Activated CD8-positive, alpha-beta T cell treated with anti-CD3 and anti-CD28 coated beads, Interleukin-2, amount 10 ng/mL, durations not matched to agents 7 days and 5 days (primary cell): ENCODE data around the gene SNED1. TPM values are rescaled to one million over a fixed set of nuclear protein-coding genes. Genes with fewer than 3 reads are reported as not detected.

ENCODE experiments used
- ATAC-seq: fragments of 150-1000 bp; cut with Tn5 transposase; one replicate; pipeline ENCODE4 v1.10.0; 2021; ENCODE audit warnings: moderate library complexity
- CTCF ChIA-PET: fragments of 350-600 bp; sonication (Branson Sonifier 250); formaldehyde crosslinking; loops from one replicate; lab custom pipeline; 2021; ENCODE audit warnings: antibody characterized with exemption; lab: Charles Lee
- POLR2A ChIA-PET: fragments of 350-600 bp; sonication (Branson Sonifier 250); formaldehyde crosslinking; loops from one replicate; lab custom pipeline; 2021; ENCODE audit warnings: antibody characterized with exemption; lab: Charles Lee
- DNase-seq: peaks from one replicate; pipeline ENCODE4 v3.0.0-alpha.2; 2020
- H3K27ac Mint-ChIP-seq: one replicate; pipeline ENCODE4 v1.8.0; 2021; ENCODE audit warnings: mild to moderate bottlenecking, mixed read lengths
- H3K27me3 Mint-ChIP-seq: one replicate; pipeline ENCODE4 v1.8.0; 2021; ENCODE audit warnings: low read depth, mixed read lengths
- H3K36me3 Mint-ChIP-seq: one replicate; pipeline ENCODE4 v1.8.0; 2021; ENCODE audit warnings: low read depth, mixed read lengths
- H3K4me1 Mint-ChIP-seq: one replicate; pipeline ENCODE4 v1.8.0; 2021; ENCODE audit warnings: low read depth, mixed read lengths
- H3K4me3 Mint-ChIP-seq: one replicate; pipeline ENCODE4 v1.8.0; 2021; ENCODE audit warnings: mild to moderate bottlenecking, mixed read lengths
- H3K9me3 Mint-ChIP-seq: one replicate; pipeline ENCODE4 v1.8.0; 2022; ENCODE audit warnings: mixed read lengths; ENCODE audit not compliant: insufficient read depth
- total RNA-seq, 2 experiments: library from RNA; stranded (reverse); gene quantifications; one replicate each; pipeline ENCODE4 v1.2.3, GENCODE V29; 2021

The SNED1 gene
- total RNA-seq, 2 experiments from 2014 or later = 3.4 to 3.5 TPM

DNA sequence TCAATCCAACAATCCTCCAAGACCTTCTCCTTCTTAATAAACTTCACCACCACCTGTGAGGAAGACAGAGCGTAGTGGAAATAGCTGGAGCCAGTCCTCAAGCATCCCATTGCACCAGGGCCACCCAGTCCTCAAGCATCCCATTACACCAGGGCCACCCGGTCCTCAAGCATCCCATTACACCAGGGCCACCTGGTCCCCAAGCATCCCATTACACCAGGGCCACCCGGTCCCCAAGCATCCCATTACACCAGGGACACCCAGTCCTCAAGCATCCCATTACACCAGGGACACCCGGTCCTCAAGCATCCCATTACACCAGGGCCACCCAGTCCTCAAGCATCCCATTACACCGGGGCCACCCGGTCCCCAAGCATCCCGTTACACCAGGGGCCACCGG, 116.9 kb downstream of the SNED1 start:
- Mint-ChIP-seq H3K36me3 (peaks cover 25% of the 10 kb centered on the region), H3K9me3 (no peaks in the 10 kb centered on the region), H3K27me3 (no peaks in the 10 kb centered on the region), H3K4me3 (no peak overlapping the region), H3K4me1 (peaks cover 27% of the 10 kb centered on the region), H3K27ac (no peak overlapping the region)
- ChIA-PET POLR2A (no interaction called here), CTCF (no interaction called here)
- ATAC-seq (no peak), DNase-seq (no peak)

DNA sequence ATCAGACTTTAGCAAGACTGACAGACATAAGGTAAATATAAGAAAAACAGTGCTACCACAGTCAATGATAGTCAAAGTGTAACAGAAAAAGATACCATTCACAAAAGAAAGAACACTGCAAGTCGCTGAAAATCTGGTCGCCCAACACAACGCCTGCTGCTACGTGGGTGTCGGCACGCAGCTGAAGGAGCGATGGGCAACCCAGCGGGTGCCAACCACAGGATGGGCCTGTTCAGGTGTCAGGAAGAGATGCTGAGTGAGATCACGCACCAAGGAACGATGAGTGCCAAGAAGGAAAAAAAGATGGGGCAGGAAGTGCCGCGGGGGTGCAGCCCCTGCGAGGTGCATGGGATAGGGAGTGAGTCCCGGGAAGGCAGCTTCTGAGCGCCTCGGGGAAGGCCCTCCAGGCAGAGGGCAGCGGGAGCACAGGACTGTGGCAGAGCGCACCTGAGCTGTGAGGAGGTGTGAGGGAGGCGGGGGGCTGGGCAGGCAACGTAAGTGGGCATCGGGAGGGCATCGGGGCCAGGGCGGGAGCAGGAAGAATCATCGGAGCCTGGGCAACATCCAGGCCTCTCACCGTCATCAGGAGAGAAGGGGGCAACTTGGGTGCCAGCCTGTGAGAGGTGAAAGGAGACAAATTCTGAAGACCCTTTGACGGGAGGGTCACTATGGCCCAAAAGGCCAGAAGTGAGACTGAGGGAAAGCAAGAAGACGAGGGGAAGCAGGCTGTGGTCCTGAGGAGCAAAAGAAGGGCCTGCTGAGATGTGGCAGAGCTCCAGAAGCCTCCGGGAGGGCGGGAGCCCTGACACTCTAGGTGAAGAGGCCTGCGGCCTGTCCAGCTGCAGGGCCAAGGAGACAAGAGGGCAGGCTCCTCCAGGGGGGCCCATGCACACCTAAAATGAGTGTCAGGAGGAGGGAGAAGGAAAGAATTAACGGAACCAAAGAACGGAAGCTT, 118.5 kb downstream of the SNED1 start:
- H3K9me3 Mint-ChIP-seq = no peaks in the 10 kb centered on the region

DNA sequence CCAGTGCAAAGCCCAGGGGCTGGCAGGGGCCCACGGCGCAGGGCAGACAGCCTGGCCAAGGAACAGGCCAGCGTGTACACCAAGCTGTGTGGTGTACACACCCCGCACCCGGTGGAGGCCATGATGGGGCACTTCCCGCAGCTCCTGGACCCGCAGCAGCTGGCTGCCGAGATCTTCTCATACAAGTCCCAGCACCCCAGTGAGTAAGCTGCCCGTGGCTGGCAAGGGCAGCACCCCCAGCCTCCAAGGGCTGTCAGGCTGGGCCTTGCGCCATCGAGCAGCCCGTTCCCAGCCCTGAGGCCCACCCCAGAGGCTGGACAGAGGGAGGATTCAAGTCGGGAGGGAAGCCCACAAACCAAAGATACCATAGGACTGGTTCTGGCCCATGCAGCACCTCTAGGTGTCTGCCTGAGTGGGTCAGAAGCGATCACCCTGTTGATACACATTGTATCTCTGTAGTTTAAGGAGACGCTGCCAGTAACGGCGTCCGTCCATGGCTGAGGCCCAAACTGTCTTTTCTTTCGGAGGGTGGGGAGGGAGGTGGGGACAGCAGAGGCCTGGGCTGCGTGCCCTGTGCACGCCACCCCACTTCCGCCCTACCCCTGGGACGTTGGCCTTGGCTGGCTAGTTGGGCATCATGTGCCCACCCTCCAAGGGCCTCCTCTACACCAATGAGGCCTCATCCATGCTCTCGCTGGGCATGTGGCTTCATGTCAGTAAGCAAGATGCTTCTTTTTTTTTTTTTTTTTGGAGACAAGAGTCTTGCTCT, 120.5 kb downstream of the SNED1 start:
- H3K4me1 Mint-ChIP-seq = no peaks in the 10 kb centered on the region
- H3K9me3 Mint-ChIP-seq = no peaks in the 10 kb centered on the region
- H3K27ac Mint-ChIP-seq = no peak overlapping the region
- DNase-seq (no peak), ATAC-seq (no peak)
- ChIA-PET POLR2A (no interaction called here), CTCF (no interaction called here)
- H3K4me3 Mint-ChIP-seq = no peak overlapping the region
- H3K27me3 Mint-ChIP-seq = no peaks in the 10 kb centered on the region
- peaks cover 38% of the 10 kb centered on the region for H3K36me3 Mint-ChIP-seq

More for the DNA sequence above, 118.5 kb downstream of the SNED1 start:
- Mint-ChIP-seq H3K27me3 (no peaks in the 10 kb centered on the region), H3K4me3 (no peak overlapping the region), H3K4me1 (peaks cover 12% of the 10 kb centered on the region), H3K27ac (no peak overlapping the region), H3K36me3 (peaks cover 34% of the 10 kb centered on the region)
- ChIA-PET POLR2A (interaction anchor here (1.0 to 1.1 kb wide), 2 partner anchors 8 to 32 kb away, joined by 3 to 4 read pairs; partner anchors contain the start of gene PASK), CTCF (interaction anchor here (1.0 kb wide), 1 partner anchor 38 kb away, joined by 3 read pairs; no protein-coding TSS in a partner anchor)
- DNase-seq (no peak), ATAC-seq (no peak)

DNA sequence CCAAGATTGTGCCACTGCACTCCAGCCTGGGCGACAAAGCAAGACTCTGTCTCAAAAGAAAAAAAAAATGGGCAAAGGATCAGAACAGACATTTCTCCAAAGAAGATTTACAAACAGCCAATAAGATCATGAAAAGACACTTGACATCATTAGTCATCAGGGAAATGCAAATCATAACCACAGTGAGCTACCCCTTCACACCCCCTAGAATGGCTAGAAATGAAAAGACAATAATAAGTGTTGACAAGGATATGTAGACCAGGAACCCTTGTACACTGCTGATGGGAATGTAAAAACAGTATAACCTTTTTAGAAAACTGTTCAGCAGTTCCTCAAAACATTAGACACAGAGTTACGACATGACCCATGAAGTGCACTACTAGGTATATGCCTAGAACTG, 122.0 kb downstream of the SNED1 start:
- H3K27me3 Mint-ChIP-seq = no peaks in the 10 kb centered on the region

DNA sequence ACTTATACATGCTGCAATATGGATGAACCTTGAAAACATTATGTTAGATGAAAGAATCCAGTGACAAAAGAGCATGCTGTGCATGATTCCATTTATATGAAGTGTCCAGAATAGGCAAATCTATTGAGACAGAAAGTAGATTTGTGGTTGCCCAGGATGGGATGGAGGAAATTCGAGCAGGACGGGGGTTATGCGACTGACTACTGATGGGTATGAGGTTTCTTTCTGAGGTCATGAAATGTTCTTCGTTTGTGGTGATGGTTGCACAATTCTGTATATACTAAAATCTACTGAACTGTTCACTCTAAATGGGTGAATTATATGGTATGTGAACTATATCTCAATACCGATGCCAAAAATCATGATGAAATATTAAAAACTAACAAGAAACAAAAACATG, 122.6 kb downstream of the SNED1 start:
- peaks cover 28% of the 10 kb centered on the region for H3K36me3 Mint-ChIP-seq
- ATAC-seq (no peak), DNase-seq (no peak)
- no peaks in the 10 kb centered on the region for H3K4me1 Mint-ChIP-seq
- no peaks in the 10 kb centered on the region for H3K9me3 Mint-ChIP-seq
- CTCF ChIA-PET = no interaction called here
- no peak overlapping the region for H3K27ac Mint-ChIP-seq
- no peak overlapping the region for H3K4me3 Mint-ChIP-seq
- POLR2A ChIA-PET = no interaction called here
- no peaks in the 10 kb centered on the region for H3K27me3 Mint-ChIP-seq

More for the DNA sequence above, 122.0 kb downstream of the SNED1 start:
- Mint-ChIP-seq H3K36me3 (peaks cover 28% of the 10 kb centered on the region), H3K4me3 (no peak overlapping the region), H3K9me3 (no peaks in the 10 kb centered on the region), H3K27ac (no peak overlapping the region), H3K4me1 (no peaks in the 10 kb centered on the region)
- ChIA-PET CTCF (no interaction called here), POLR2A (no interaction called here)
- no peak for DNase-seq
- ATAC-seq = no peak

DNA sequence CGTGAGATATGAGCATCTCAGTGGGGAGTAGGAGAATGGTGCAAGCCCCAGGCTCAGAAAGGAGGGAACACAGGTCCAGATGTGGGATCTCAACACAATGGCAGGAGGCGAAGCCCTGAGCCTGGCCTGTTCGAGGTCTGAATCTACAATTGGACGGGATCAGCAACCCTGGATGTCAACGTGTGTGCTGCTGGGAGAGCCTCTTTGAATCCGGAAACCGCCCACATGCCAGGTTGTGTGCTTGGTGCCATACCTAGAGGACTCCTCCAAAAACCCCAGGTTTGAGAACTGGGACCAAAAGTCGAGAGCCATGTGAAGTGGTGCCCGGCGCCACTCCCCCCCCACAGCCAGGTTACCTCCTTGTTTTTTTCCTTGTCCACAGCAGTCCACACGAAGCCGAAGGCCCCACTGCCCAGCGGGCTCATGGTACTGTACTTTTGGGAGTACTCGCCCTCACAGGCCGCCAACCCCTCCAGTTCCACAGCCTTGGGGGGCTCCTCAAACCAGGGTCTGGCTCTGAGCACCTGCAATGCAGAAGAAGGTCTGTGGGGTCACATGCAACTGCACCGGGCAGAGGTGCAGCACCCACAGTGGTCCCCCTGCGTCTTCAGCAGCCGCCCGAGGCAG, 124.1 kb downstream of the SNED1 start:
- no peak for DNase-seq
- Mint-ChIP-seq H3K4me3 (no peak overlapping the region), H3K36me3 (peaks cover 28% of the 10 kb centered on the region), H3K27ac (no peak overlapping the region), H3K4me1 (peaks cover 2% of the 10 kb centered on the region), H3K27me3 (no peaks in the 10 kb centered on the region), H3K9me3 (no peaks in the 10 kb centered on the region)
- ChIA-PET CTCF (no interaction called here), POLR2A (no interaction called here)
- ATAC-seq = no peak

DNA sequence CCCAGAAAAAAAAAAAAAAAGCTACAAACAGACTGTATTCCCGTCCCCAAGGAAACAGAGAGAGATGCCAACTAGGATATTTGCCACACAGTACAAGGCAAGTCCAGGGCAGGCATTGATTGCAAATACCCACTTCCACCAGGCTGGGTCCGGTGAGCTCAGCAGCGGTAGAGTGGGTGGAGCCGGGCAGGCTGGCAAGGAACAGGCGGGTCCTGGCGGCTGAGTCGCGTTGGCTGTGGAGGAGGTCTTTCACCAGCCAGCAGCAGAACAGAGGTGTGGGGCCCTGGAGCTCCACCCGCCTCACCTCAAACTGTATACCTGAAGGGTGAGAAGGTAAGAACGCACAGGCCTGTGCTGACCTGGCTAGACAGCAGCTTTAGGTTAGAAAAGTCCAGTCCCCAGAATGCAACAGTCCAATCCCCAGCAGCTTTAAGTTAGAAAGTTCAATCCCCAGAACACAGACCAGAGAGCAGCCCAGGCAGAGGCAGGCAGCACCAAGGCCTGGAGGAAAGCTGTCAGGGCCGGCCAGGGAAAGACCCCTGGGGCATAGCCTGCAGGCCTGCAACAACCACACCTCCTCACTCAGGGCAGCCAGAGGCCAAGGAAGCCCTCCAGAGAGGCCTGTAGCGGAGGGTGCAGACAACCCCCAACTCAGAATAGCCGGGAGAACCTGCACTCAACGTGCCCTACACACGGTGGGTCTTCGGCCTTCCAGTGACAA, 125.6 kb downstream of the SNED1 start:
- ATAC-seq (no peak), DNase-seq (no peak)
- peaks cover 29% of the 10 kb centered on the region for H3K36me3 Mint-ChIP-seq
- ChIA-PET POLR2A (interaction anchor here (0.9 to 1.4 kb wide), 3 partner anchors 13 to 24 kb away, joined by 3 to 4 read pairs (median 3); no protein-coding TSS in a partner anchor), CTCF (interaction anchor here (1.1 to 1.5 kb wide), 3 partner anchors 11 to 27 kb away, joined by 3 to 4 read pairs (median 4); partner anchors contain the start of gene PASK)
- no peak overlapping the region for H3K27ac Mint-ChIP-seq
- H3K4me3 Mint-ChIP-seq = no peak overlapping the region
- peaks cover 12% of the 10 kb centered on the region for H3K4me1 Mint-ChIP-seq
- H3K27me3 Mint-ChIP-seq = no peaks in the 10 kb centered on the region
- H3K9me3 Mint-ChIP-seq = no peaks in the 10 kb centered on the region

DNA sequence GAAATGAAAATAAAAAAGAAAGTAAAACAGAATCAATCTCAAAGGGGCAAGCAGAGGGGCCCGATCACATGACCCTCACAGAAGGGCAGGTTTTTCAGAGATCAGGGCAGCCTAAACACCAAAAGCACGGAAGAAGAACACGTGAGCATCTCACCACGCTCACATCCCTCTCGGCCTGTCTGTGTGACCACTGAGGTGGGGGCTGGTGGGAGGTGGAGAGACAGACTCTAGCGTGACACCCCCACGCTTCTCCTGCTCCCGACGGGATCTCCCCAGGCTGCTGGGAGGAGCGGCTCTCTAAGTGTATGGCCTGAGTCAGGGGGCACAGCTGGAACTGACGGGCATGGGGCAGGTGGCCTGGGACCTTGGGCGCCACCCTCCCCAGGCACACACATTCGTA, 127.2 kb downstream of the SNED1 start:
- peaks cover 14% of the 10 kb centered on the region for H3K4me1 Mint-ChIP-seq
- H3K27ac Mint-ChIP-seq = no peak overlapping the region
- H3K9me3 Mint-ChIP-seq = no peaks in the 10 kb centered on the region
- ChIA-PET CTCF (no interaction called here), POLR2A (no interaction called here)
- DNase-seq (no peak), ATAC-seq (no peak)
- H3K36me3 Mint-ChIP-seq = peaks cover 29% of the 10 kb centered on the region
- no peak overlapping the region for H3K4me3 Mint-ChIP-seq
- H3K27me3 Mint-ChIP-seq = no peaks in the 10 kb centered on the region

DNA sequence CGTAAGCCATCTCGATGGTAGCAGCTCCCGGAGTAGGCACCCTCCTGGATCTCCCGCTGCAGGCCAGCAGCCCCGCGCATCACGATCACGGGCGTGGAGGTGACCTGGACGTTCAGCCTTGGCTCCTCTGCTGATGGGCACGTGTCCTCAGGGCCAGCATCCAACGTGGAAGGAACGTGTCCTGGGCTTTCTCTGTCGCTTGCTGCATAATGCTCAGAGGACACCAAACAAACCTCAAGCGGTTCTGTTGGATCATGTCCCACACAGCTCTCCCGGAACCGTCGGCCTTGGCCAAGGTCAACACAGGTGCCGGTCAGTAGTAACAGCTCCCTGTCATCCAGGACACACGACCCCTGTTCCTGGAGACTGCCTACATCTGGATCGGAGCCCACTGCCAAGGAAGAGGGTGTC, 127.8 kb downstream of the SNED1 start:
- Mint-ChIP-seq H3K4me1 (peaks cover 14% of the 10 kb centered on the region), H3K27me3 (no peaks in the 10 kb centered on the region), H3K27ac (no peak overlapping the region), H3K9me3 (no peaks in the 10 kb centered on the region), H3K36me3 (peaks cover 23% of the 10 kb centered on the region), H3K4me3 (no peak overlapping the region)
- ChIA-PET POLR2A (no interaction called here), CTCF (no interaction called here)
- no peak for ATAC-seq
- no peak for DNase-seq

DNA sequence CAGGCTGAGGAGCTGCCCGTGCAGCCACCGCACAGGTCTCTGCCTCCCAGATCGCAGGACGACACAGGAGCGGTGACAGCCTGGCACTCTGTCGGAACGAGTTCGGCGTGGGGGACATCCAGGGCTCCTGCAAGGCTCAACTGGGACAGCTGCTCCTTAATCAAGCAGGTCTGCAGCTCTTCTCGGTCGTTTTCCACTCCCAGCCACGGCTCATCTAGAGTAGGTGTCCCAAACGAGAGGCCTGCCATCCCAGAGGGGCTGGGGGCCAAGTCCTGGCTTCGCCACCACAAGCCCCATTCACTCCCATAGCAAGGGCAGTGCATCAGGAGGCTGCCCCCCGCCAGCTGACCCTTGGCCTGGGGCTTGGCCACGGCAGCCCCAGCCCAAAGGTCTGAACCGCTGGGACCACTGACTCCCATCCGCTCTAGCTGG, 128.4 kb downstream of the SNED1 start:
- H3K36me3 Mint-ChIP-seq = peaks cover 19% of the 10 kb centered on the region
- POLR2A ChIA-PET = interaction anchor here (1.2 kb wide), 1 partner anchor 23 kb away, joined by 3 read pairs; the partner anchor contains the start of gene PPP1R7
- no peaks in the 10 kb centered on the region for H3K27me3 Mint-ChIP-seq
- no peak for ATAC-seq
- no peak overlapping the region for H3K4me3 Mint-ChIP-seq
- peaks cover 14% of the 10 kb centered on the region for H3K4me1 Mint-ChIP-seq
- H3K27ac Mint-ChIP-seq = no peak overlapping the region
- DNase-seq = no peak
- CTCF ChIA-PET = interaction anchor here (0.7 kb wide), 1 partner anchor 10 kb away, joined by 3 read pairs; no protein-coding TSS in a partner anchor
- no peaks in the 10 kb centered on the region for H3K9me3 Mint-ChIP-seq

DNA sequence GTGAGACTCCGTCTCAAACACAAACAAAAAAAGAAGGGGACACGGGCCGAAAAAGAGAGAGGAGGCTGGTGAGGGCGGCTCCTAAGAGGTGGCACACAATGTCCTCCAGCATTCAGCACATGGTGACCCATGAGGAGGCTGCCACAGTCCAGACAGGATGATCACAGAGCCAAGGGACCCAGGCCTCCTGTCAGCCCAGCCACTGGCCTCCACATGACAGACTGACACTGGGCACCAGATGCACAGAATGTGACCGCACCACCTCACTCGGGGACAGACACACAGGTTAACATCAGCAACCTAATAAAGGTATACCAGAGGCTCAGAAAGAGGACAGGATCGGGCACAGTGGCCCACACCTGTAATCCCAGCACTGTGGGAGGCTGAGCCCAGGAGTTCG, 129.8 kb downstream of the SNED1 start:
- no peak overlapping the region for H3K4me3 Mint-ChIP-seq
- no peak for DNase-seq
- H3K27me3 Mint-ChIP-seq = no peaks in the 10 kb centered on the region
- ATAC-seq = no peak
- H3K4me1 Mint-ChIP-seq = peaks cover 14% of the 10 kb centered on the region
- H3K9me3 Mint-ChIP-seq = no peaks in the 10 kb centered on the region
- POLR2A ChIA-PET = interaction anchor here (1.2 to 1.6 kb wide), 2 partner anchors 18 to 22 kb away, joined by 3 to 5 read pairs; partner anchors contain the start of gene PPP1R7
- peaks cover 18% of the 10 kb centered on the region for H3K36me3 Mint-ChIP-seq
- CTCF ChIA-PET = no interaction called here
- H3K27ac Mint-ChIP-seq = peak overlapping the region; percentile 69
